Measurements from ENCODE around the gene AGBL3.

AGBL3 gene

GRCh38 chr7:135177028-135177696 is 190.9 kb downstream of the AGBL3 start:
- no peak overlapping the region for H3K4me3 ChIP-seq (ENCODE audit: low read length)
- DNase-seq (ENCODE audit: low read depth, low spot score) = no peak

- no peak overlapping the region for H3K4me3 ChIP-seq (ENCODE audit: low read length)
- DNase-seq (ENCODE audit: low read depth, low spot score) = no peak
These were observed 192.1 kb downstream of the AGBL3 start for GRCh38 chr7:135178364-135178763.

GRCh38 chr7:135179321-135179925 is 193.1 kb downstream of the AGBL3 start:
- DNase-seq (ENCODE audit: low read depth, low spot score) = no peak
- no peak overlapping the region for H3K4me3 ChIP-seq (ENCODE audit: low read length)

- no peak overlapping the region for H3K4me3 ChIP-seq (ENCODE audit: low read length)
- DNase-seq (ENCODE audit: low read depth, low spot score) = no peak
These were observed 193.8 kb downstream of the AGBL3 start for GRCh38 chr7:135180122-135180521.

- no peak for DNase-seq (ENCODE audit: low read depth, low spot score)
- no peak overlapping the region for H3K4me3 ChIP-seq (ENCODE audit: low read length)
These were observed 195.1 kb downstream of the AGBL3 start for GRCh38 chr7:135181261-135181928.

GRCh38 chr7:135181929-135182678 is 195.8 kb downstream of the AGBL3 start:
- no peak overlapping the region for H3K4me3 ChIP-seq (ENCODE audit: low read length)
- no peak for DNase-seq (ENCODE audit: low read depth, low spot score)

- DNase-seq (ENCODE audit: low read depth, low spot score) = no peak
- H3K4me3 ChIP-seq (ENCODE audit: low read length) = no peak overlapping the region
These were observed 197.2 kb downstream of the AGBL3 start for GRCh38 chr7:135183478-135183877.

- DNase-seq (ENCODE audit: low read depth, low spot score) = no peak
- no peak overlapping the region for H3K4me3 ChIP-seq (ENCODE audit: low read length)
These were observed 198.0 kb downstream of the AGBL3 start for GRCh38 chr7:135184254-135184841.
